Lower leg skin (tissue), 4 donors: ENCODE results near the gene ASAP2. TPM values are rescaled to one million over a fixed set of nuclear protein-coding genes. Genes with fewer than 3 reads are reported as not detected.

ENCODE experiments used
- DNase-seq, 2 donors: peaks; one replicate each; pipeline ENCODE4 v3.0.0-alpha.2; 2019; ENCODE audit warnings: low spot score in 2 of 2
- H3K4me3 ChIP-seq: fragments of 200-600 bp; sonication (generic); 2 replicates; pipeline ENCODE4 v1.5.1; 2017; ENCODE audit warnings: mild to moderate bottlenecking, low read depth; ENCODE audit not compliant: poor library complexity, severe bottlenecking
- POLR2A ChIP-seq, 2 donors: fragments of 450-650 bp; IDR thresholded peaks; one replicate each; pipeline ENCODE4 v1.6.1; 2016 to 2017; ENCODE audit warnings: antibody characterized with exemption in 2 of 2, mild to moderate bottlenecking in 1 of 2, moderate library complexity in 1 of 2
- WGBS, 2 donors: methylation state at CpG; one replicate each; pipeline ENCODE4 v1.1.5; 2018; 5-methylcytosine and 5-hydroxymethylcytosine counted together
- intact Hi-C: fragments of 100-400 bp; cut with DNase I; formaldehyde crosslinking; loops from one replicate; pipeline ENCODE4 v1.15.0; 2023; ENCODE audit warnings: low total_unique reads
- total RNA-seq, 4 donors: library from RNA; depleted of rRNA; stranded (reverse); fragments of >200 nt; gene quantifications; one replicate each; pipeline ENCODE4 v1.1.0, GENCODE V29; 2016
- TF ChIP-seq, protein P1 (sequence below), 3 donors: fragments of 450-650 bp; IDR thresholded peaks; one replicate each; pipeline ENCODE4 v1.5.1; 2016; ENCODE audit warnings: antibody characterized with exemption in 3 of 3, mild to moderate bottlenecking in 3 of 3, moderate library complexity in 2 of 3

Gene ASAP2
- total RNA-seq, 4 donors from 2014 or later: 30.4 to 40.7 (median 33.1) TPM

GRCh38 chr2:9210030-9210429, 3.4 kb downstream of the ASAP2 start:
- WGBS, 2 donors: 54 to 76% methylated on average over 2 of the region's 2 CpGs

GRCh38 chr2:9211496-9211895, 4.9 kb downstream of the ASAP2 start:
- DNase-seq: peak in 1 of 2 donors; percentile 70
- H3K4me3 ChIP-seq: no peak overlapping the region
- WGBS, 2 donors: 18 to 21% methylated on average over 4 of the region's 4 CpGs
- intact Hi-C loops: no loop called here
- no peak for TF ChIP-seq POLR2A (IDR thresholded peaks at IDR 0.05)
- TF ChIP-seq, protein P1, sequence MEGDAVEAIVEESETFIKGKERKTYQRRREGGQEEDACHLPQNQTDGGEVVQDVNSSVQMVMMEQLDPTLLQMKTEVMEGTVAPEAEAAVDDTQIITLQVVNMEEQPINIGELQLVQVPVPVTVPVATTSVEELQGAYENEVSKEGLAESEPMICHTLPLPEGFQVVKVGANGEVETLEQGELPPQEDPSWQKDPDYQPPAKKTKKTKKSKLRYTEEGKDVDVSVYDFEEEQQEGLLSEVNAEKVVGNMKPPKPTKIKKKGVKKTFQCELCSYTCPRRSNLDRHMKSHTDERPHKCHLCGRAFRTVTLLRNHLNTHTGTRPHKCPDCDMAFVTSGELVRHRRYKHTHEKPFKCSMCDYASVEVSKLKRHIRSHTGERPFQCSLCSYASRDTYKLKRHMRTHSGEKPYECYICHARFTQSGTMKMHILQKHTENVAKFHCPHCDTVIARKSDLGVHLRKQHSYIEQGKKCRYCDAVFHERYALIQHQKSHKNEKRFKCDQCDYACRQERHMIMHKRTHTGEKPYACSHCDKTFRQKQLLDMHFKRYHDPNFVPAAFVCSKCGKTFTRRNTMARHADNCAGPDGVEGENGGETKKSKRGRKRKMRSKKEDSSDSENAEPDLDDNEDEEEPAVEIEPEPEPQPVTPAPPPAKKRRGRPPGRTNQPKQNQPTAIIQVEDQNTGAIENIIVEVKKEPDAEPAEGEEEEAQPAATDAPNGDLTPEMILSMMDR (IDR thresholded peaks at IDR 0.05): no peak

More at GRCh38 chr2:9210030-9210429, 3.4 kb downstream of the ASAP2 start:
- H3K4me3 ChIP-seq: no peak overlapping the region
- TF ChIP-seq, protein P1 (IDR thresholded peaks at IDR 0.05): no peak
- TF ChIP-seq POLR2A (IDR thresholded peaks at IDR 0.05): no peak
- DNase-seq: no peak
- intact Hi-C loops: no loop called here

DNA sequence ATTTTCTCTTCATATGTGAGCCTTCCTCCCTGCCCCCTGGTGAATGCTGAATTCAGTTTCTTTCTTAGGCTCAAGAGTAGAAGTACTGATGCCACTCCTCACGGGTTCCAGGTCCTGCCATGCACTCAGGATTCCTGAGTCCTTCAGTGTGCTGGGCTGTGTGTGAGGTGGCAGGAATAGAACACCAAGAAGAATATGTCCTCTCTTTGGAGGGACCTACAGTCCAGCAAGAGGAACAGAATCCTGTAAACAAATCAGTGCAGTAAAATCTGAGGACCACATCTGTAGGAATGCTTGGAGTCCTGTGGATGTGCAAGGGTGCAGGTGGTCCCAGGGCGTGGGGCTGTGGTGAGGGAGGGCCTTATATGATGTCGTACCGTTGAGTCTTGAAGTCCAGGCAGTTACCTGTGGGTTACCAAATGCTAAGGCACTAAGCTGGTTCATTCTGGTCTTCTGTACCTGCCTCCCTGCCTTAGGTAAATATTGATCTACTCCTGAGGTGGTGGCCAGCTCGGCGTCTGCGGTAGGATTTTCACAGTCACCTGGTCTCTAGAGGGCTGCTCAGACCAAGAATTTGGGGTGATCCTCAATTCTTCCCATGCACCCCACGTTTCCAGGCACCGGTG, 5.5 kb downstream of the ASAP2 start:
- peak in 1 of 2 donors; percentile 75 for DNase-seq
- TF ChIP-seq POLR2A (IDR thresholded peaks at IDR 0.05): no peak
- TF ChIP-seq, protein P1 (IDR thresholded peaks at IDR 0.05): no peak
- intact Hi-C loops: no loop called here
- 83% methylated on average over 9 of the region's 9 CpGs for WGBS, 2 donors
- H3K4me3 ChIP-seq: no peak overlapping the region

DNA sequence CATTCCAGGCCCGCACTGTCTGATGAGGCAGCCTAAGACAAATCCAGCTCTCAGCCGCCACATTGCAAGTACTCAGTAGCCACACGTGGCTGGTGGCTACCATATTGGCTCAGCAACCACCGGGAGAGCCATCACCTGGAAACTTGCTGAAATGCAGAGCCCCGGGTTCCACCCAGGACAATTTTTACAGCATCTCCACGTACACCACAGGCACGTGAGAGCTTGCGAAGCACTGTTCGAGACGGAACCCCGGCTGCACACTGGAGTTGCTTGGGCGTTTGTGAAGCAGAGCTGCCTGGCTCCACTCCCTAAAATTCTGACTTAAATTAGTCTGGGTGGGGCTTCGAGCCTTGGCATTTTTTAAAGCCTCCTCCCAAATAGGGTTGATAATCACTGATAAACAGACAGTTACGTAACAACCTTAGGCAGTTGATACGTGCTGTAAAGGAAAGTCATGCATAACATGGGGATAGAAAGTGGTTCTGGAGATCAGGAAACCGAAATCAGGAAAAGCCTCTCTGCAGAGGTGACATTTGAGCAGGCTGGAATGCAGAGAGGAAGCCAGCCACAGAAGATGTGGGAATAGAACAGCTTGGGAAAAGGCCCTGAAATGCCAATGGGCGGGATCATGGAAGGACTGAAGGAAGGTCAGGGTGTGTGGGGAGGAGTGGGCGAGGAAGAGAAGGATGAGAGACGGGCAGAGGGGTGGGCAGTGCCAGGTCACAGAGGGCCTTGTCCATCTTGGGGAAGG, 6.2 kb downstream of the ASAP2 start:
- intact Hi-C loops: no loop called here
- peak in 1 of 2 donors; percentile 81 for DNase-seq
- 31 to 53% methylated on average over 17 to 19 of the region's 19 CpGs for WGBS, 2 donors
- H3K4me3 ChIP-seq: no peak overlapping the region
- TF ChIP-seq, protein P1 (IDR thresholded peaks at IDR 0.05): no peak
- TF ChIP-seq POLR2A (IDR thresholded peaks at IDR 0.05): no peak

DNA sequence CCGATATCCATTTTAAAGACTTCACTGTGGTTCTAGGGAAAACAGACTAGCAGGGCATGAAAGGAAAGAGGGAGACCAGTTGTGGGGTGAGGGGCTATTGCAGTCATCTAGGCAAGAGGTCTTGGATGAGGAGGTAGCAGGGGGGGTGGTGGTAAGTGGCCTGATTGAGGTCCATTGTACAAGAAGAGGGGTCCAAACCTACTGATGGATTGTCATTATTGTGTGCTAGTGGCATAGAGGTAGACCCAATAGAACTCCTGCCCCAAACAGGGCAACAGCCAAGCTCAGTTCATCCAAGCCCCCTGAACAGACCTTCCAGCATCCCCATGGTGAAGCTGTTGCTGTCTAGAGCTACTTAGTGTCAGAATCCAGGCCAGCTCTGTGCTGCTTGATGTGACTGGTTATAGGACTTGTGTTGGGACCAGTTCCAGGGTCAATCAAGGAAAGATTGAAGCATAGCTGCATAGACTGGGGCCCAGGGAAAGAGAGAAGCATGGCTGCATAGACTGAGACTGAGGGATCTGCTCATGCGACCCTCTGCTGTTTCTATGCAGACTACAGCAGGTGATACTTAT, 7.0 kb downstream of the ASAP2 start:
- 87 to 91% methylated on average over 2 of the region's 2 CpGs for WGBS, 2 donors
- DNase-seq: peak in 1 of 2 donors; percentile 81
- TF ChIP-seq, protein P1 (IDR thresholded peaks at IDR 0.05): no peak
- no peak for TF ChIP-seq POLR2A (IDR thresholded peaks at IDR 0.05)
- no peak overlapping the region for H3K4me3 ChIP-seq
- intact Hi-C loops: no loop called here
